ENCODE data around the gene CELF1. TPM values are rescaled to one million over a fixed set of nuclear protein-coding genes. Genes with fewer than 3 reads are reported as not detected.

CELF1 gene
- total RNA-seq, 1 experiment from 2014 or later = 123 TPM

- DNase-seq (ENCODE audit: low spot score) = no peak
Observed at GRCh38 chr11:47425611-47426010, 127.3 kb downstream of the CELF1 start.

DNA sequence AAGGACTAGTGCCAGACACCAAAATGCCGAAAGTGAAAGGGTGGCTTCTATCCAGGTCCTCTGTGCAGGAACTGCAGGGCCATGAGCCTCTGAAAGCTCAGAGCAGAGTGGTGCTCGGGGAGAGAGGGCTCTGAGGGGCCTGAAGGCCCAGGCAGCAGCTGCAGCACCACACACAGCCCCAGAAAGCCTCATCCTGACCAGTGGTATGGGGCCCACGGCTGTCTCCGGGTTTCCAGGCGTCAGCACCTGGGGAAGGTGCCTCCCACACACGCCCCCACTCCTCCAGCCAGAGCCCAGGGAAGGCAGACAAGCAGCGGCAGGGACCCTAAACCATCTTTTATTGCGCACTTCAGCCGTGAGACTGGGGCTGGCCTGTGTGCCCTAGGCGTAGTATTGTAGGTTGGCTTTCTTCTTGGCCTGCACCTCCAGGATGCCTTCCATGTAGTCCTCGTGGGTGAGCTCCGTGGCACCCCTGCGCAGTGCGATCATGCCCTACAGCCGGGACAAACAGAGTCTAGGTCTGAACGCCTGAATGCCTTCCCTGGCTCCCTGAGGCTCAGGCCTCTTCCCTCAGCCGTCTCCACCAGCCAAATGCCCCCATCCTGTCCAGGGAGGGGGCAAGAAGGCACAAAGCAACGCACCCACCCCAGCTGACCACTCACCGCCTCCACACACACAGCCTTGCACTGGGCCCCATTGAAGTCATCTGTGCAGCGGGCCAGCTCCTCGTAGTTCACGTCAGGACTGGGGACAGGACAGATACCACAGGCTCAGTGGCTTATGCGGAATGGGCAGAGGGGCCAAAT lies 134.3 kb downstream of the CELF1 start:
- DNase-seq (ENCODE audit: low spot score) = no peak

DNA sequence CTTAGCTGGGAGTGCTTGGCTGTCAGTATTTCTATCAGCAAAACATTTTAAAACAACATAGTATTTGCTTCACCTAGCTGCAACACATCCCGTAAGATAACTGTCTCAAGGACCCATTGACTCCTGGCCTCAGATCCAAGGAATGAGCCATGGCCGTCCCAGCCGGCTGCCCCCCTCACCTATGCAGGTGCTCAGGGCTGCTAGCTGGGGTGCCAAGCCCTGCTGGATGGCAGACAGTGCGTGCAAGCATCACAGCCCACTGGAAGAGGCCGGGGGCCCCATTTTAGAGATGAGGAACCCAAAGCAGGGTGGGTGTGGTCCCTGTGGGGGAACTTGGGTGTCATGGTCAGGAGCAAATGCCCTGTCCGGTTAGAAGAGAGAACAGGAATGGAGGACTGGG lies 135.2 kb downstream of the CELF1 start:
- DNase-seq (ENCODE audit: low spot score) = no peak

DNA sequence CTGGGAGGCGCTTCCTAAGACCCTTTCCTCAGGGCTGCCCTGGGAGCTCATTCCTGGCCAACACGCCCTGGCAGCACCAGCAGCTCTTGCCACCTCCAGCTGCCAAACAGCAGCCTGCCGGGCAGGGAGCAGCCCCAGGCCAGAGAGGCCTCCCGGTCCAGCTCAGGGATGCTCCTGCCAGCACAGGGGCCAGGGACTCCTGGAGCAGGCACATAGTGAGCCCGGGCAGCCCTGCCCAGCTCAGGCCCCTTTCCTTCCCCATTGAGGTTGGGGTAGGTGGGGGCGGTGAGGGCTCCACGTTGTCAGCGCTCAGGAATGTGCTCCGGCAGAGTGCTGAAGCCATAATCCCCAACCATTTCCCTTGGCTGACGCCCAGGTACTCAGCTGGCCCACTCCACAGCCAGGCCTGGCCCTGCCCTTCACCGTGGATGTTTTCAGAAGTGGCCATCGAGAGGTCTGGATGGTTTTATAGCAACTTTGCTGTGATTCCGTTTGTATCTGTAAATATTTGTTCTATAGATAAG lies 136.9 kb downstream of the CELF1 start:
- peak; percentile 86 for DNase-seq (ENCODE audit: low spot score)

Small RNAs within 50 kb of the gene (small RNA-seq; reads per million reads assigned to genes)
- gene RN7SL652P (not detected), gene RNU5E-10P (0.86 reads per million, percentile 25 among the genes with 10 or more reads in this experiment)

Other genes starting within 250 kb of the CELF1 start
- gene MYBPC3, start 200.4 kb downstream of the CELF1 start, total RNA-seq (2014; rRNA removed; shearing (Covaris generic)) = 0.05 TPM in 1 of 2 replicates, not detected in the other
- not detected in 2 replicates for gene SPI1, start 174.6 kb downstream of the CELF1 start, total RNA-seq (2014; rRNA removed; shearing (Covaris generic))
- 56.0 and 67.0 TPM in 2 replicates for gene SLC39A13, start 144.5 kb downstream of the CELF1 start, total RNA-seq (2014; rRNA removed; shearing (Covaris generic))
- 206 and 222 TPM in 2 replicates for gene PSMC3, start 126.7 kb downstream of the CELF1 start, total RNA-seq (2014; rRNA removed; shearing (Covaris generic))
- gene RAPSN, start 104.0 kb downstream of the CELF1 start, total RNA-seq (2014; rRNA removed; shearing (Covaris generic)) = not detected in 2 replicates
- gene PTPMT1, start 12.5 kb upstream of the CELF1 start, total RNA-seq (2014; rRNA removed; shearing (Covaris generic)) = 193 and 201 TPM in 2 replicates
- gene KBTBD4, start 25.8 kb upstream of the CELF1 start, total RNA-seq (2014; rRNA removed; shearing (Covaris generic)) = 26.5 and 29.5 TPM in 2 replicates
- gene NDUFS3, start 25.9 kb upstream of the CELF1 start, total RNA-seq (2014; rRNA removed; shearing (Covaris generic)) = 144 and 149 TPM in 2 replicates
- gene FAM180B, start 33.5 kb upstream of the CELF1 start, total RNA-seq (2014; rRNA removed; shearing (Covaris generic)) = not detected in 2 replicates
- not detected in 2 replicates for gene C1QTNF4, start 41.3 kb upstream of the CELF1 start, total RNA-seq (2014; rRNA removed; shearing (Covaris generic))
- gene MTCH2, start 89.4 kb upstream of the CELF1 start, total RNA-seq (2014; rRNA removed; shearing (Covaris generic)) = 103 and 109 TPM in 2 replicates
- 1.5 and 4.9 TPM in 2 replicates for gene AGBL2, start 162.2 kb upstream of the CELF1 start, total RNA-seq (2014; rRNA removed; shearing (Covaris generic))
- gene FNBP4, start 214.2 kb upstream of the CELF1 start, total RNA-seq (2014; rRNA removed; shearing (Covaris generic)) = 34.5 and 36.9 TPM in 2 replicates